GM21529 (cell line): ENCODE measurements around the gene KLK15.
"Not testable (repeated sequence)": the region's sequence is repeated elsewhere in the genome, so short reads cannot be mapped to it uniquely, and the experiment has no call there.

Source experiments
- ATAC-seq: cut with Tn5 transposase; IDR thresholded peaks from one replicate; pipeline ENCODE4 v1.9.1; 2021; ENCODE audit not compliant: unreplicated experiment

The KLK15 gene

GRCh38 chr19:50821622-50822021, 11.8 kb downstream of the KLK15 start:
- no peak for ATAC-seq

- no peak for ATAC-seq
Observed at GRCh38 chr19:50821248-50821612, 12.1 kb downstream of the KLK15 start.

- no peak for ATAC-seq
Observed at GRCh38 chr19:50820549-50821247, 12.7 kb downstream of the KLK15 start.

GRCh38 chr19:50820086-50820485, 13.3 kb downstream of the KLK15 start:
- ATAC-seq, result no peak

- no peak for ATAC-seq
Observed at GRCh38 chr19:50819636-50820035, 13.7 kb downstream of the KLK15 start.

- no peak for ATAC-seq
Observed at GRCh38 chr19:50818859-50819472, 14.4 kb downstream of the KLK15 start.

GRCh38 chr19:50817941-50818858, 15.2 kb downstream of the KLK15 start:
- peak; percentile 61 for ATAC-seq

- no peak for ATAC-seq
Observed at GRCh38 chr19:50815439-50815838, 17.9 kb downstream of the KLK15 start.

GRCh38 chr19:50814883-50815282, 18.5 kb downstream of the KLK15 start:
- ATAC-seq, result no peak

GRCh38 chr19:50812474-50812873, 20.9 kb downstream of the KLK15 start:
- no peak for ATAC-seq

GRCh38 chr19:50811622-50812238, 21.6 kb downstream of the KLK15 start:
- ATAC-seq, result not testable (repeated sequence)

GRCh38 chr19:50808856-50809255, 24.5 kb downstream of the KLK15 start:
- no peak for ATAC-seq

- peak; percentile 90 for ATAC-seq
Observed at GRCh38 chr19:50804420-50805272, 28.7 kb downstream of the KLK15 start.

GRCh38 chr19:50803633-50804419, 29.5 kb downstream of the KLK15 start:
- ATAC-seq, result no peak

- no peak for ATAC-seq
Observed at GRCh38 chr19:50801107-50801506, 32.3 kb downstream of the KLK15 start.

GRCh38 chr19:50799547-50799851, 33.9 kb downstream of the KLK15 start:
- ATAC-seq, result no peak

- no peak for ATAC-seq
Observed at GRCh38 chr19:50798659-50799546, 34.5 kb downstream of the KLK15 start.

- no peak for ATAC-seq
Observed at GRCh38 chr19:50797781-50798658, 35.4 kb downstream of the KLK15 start.
